ENCODE results near the gene ASTN2.

DNA sequence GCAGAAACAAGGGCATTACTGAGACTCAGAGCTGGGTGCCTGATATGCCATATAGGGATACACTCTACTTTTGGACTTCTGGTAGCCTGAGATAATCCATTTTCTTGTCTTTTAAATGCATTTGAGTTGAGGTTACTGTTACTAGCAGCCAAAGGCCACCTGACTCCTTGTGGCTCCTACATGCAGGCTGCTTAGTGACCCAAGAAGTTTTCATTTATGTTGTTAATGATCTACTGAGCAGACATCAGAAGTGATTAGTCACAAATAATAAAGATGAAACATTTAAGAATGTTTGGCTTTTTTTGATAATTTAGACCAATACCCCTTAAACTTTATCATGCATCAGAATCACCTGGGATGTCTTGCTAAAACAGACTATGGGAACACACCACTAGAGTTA is 899.3 kb downstream of the ASTN2 start:
- TF ChIP-seq, protein P1, sequence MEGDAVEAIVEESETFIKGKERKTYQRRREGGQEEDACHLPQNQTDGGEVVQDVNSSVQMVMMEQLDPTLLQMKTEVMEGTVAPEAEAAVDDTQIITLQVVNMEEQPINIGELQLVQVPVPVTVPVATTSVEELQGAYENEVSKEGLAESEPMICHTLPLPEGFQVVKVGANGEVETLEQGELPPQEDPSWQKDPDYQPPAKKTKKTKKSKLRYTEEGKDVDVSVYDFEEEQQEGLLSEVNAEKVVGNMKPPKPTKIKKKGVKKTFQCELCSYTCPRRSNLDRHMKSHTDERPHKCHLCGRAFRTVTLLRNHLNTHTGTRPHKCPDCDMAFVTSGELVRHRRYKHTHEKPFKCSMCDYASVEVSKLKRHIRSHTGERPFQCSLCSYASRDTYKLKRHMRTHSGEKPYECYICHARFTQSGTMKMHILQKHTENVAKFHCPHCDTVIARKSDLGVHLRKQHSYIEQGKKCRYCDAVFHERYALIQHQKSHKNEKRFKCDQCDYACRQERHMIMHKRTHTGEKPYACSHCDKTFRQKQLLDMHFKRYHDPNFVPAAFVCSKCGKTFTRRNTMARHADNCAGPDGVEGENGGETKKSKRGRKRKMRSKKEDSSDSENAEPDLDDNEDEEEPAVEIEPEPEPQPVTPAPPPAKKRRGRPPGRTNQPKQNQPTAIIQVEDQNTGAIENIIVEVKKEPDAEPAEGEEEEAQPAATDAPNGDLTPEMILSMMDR (conservative IDR thresholded peaks at IDR 0.05; ENCODE audit: low read depth in 2 of 2) = no peak
- TF ChIP-seq, protein P2, sequence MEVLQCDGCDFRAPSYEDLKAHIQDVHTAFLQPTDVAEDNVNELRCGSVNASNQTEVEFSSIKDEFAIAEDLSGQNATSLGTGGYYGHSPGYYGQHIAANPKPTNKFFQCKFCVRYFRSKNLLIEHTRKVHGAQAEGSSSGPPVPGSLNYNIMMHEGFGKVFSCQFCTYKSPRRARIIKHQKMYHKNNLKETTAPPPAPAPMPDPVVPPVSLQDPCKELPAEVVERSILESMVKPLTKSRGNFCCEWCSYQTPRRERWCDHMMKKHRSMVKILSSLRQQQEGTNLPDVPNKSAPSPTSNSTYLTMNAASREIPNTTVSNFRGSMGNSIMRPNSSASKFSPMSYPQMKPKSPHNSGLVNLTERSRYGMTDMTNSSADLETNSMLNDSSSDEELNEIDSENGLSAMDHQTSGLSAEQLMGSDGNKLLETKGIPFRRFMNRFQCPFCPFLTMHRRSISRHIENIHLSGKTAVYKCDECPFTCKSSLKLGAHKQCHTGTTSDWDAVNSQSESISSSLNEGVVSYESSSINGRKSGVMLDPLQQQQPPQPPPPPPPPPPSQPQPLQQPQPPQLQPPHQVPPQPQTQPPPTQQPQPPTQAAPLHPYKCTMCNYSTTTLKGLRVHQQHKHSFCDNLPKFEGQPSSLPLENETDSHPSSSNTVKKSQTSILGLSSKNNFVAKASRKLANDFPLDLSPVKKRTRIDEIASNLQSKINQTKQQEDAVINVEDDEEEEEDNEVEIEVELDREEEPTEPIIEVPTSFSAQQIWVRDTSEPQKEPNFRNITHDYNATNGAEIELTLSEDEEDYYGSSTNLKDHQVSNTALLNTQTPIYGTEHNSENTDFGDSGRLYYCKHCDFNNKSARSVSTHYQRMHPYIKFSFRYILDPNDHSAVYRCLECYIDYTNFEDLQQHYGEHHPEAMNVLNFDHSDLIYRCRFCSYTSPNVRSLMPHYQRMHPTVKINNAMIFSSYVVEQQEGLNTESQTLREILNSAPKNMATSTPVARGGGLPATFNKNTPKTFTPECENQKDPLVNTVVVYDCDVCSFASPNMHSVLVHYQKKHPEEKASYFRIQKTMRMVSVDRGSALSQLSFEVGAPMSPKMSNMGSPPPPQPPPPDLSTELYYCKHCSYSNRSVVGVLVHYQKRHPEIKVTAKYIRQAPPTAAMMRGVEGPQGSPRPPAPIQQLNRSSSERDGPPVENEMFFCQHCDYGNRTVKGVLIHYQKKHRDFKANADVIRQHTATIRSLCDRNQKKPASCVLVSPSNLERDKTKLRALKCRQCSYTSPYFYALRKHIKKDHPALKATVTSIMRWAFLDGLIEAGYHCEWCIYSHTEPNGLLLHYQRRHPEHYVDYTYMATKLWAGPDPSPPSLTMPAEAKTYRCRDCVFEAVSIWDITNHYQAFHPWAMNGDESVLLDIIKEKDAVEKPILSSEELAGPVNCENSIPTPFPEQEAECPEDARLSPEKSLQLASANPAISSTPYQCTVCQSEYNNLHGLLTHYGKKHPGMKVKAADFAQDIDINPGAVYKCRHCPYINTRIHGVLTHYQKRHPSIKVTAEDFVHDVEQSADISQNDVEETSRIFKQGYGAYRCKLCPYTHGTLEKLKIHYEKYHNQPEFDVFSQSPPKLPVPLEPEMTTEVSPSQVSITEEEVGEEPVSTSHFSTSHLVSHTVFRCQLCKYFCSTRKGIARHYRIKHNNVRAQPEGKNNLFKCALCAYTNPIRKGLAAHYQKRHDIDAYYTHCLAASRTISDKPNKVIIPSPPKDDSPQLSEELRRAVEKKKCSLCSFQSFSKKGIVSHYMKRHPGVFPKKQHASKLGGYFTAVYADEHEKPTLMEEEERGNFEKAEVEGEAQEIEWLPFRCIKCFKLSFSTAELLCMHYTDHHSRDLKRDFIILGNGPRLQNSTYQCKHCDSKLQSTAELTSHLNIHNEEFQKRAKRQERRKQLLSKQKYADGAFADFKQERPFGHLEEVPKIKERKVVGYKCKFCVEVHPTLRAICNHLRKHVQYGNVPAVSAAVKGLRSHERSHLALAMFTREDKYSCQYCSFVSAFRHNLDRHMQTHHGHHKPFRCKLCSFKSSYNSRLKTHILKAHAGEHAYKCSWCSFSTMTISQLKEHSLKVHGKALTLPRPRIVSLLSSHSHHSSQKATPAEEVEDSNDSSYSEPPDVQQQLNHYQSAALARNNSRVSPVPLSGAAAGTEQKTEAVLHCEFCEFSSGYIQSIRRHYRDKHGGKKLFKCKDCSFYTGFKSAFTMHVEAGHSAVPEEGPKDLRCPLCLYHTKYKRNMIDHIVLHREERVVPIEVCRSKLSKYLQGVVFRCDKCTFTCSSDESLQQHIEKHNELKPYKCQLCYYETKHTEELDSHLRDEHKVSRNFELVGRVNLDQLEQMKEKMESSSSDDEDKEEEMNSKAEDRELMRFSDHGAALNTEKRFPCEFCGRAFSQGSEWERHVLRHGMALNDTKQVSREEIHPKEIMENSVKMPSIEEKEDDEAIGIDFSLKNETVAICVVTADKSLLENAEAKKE (CRISPR knock-in tag; IDR thresholded peaks at IDR 0.05) = no peak
- TF ChIP-seq POLR2AphosphoS5 (IDR thresholded peaks at IDR 0.05; ENCODE audit: low read depth) (no peak), ZNF114 (CRISPR knock-in tag; IDR thresholded peaks at IDR 0.05) (no peak), EZH2phosphoT487 (IDR thresholded peaks at IDR 0.05; ENCODE audit: unreplicated experiment) (no peak), ZNF331 (CRISPR knock-in tag; IDR thresholded peaks at IDR 0.05; ENCODE audit: low read depth) (no peak), EZH2 (IDR thresholded peaks at IDR 0.05; ENCODE audit: low read depth, unreplicated experiment) (no peak), CREB1 (CRISPR knock-in tag; IDR thresholded peaks at IDR 0.05; ENCODE audit: low read depth) (no peak), JUNB (IDR thresholded peaks at IDR 0.05; ENCODE audit: unreplicated experiment) (no peak)
- TF ChIP-seq, protein P3, sequence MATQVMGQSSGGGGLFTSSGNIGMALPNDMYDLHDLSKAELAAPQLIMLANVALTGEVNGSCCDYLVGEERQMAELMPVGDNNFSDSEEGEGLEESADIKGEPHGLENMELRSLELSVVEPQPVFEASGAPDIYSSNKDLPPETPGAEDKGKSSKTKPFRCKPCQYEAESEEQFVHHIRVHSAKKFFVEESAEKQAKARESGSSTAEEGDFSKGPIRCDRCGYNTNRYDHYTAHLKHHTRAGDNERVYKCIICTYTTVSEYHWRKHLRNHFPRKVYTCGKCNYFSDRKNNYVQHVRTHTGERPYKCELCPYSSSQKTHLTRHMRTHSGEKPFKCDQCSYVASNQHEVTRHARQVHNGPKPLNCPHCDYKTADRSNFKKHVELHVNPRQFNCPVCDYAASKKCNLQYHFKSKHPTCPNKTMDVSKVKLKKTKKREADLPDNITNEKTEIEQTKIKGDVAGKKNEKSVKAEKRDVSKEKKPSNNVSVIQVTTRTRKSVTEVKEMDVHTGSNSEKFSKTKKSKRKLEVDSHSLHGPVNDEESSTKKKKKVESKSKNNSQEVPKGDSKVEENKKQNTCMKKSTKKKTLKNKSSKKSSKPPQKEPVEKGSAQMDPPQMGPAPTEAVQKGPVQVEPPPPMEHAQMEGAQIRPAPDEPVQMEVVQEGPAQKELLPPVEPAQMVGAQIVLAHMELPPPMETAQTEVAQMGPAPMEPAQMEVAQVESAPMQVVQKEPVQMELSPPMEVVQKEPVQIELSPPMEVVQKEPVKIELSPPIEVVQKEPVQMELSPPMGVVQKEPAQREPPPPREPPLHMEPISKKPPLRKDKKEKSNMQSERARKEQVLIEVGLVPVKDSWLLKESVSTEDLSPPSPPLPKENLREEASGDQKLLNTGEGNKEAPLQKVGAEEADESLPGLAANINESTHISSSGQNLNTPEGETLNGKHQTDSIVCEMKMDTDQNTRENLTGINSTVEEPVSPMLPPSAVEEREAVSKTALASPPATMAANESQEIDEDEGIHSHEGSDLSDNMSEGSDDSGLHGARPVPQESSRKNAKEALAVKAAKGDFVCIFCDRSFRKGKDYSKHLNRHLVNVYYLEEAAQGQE (IDR thresholded peaks at IDR 0.05; ENCODE audit: unreplicated experiment) = no peak

All from GM23338 (cell line).